Panc1 (cell line): ENCODE data around the gene TNNC2.

ENCODE experiments used
- POLR2AphosphoS5 ChIP-seq: IDR thresholded peaks from 2 replicates; pipeline ENCODE4 v1.6.1; 2012; ENCODE audit warnings: mild to moderate bottlenecking, low read depth, low read length, moderate library complexity
- SIN3A ChIP-seq: IDR thresholded peaks from 2 replicates; pipeline ENCODE4 v1.6.1; 2012; ENCODE audit warnings: low read depth, mild to moderate bottlenecking, low read length, moderate library complexity, borderline replicate concordance; ENCODE audit not compliant: insufficient read depth
- TF ChIP-seq, protein P1 (sequence below): fragments of 450-650 bp; IDR thresholded peaks from 2 replicates; pipeline ENCODE4 v1.5.1; 2017; ENCODE audit warnings: mild to moderate bottlenecking
- TF ChIP-seq, protein P2 (sequence below), 2 experiments: IDR thresholded peaks; 2 replicates each; pipeline ENCODE4 v1.6.1; 2011 to 2012; ENCODE audit warnings: low read depth in 2 of 2, control low read depth in 1 of 2, low read length in 1 of 2, mild to moderate bottlenecking in 1 of 2, moderate library complexity in 1 of 2; ENCODE audit not compliant: insufficient read depth in 1 of 2

GRCh38 chr20:45833030-45833882, 6.1 kb upstream of the TNNC2 start, which contains the start of gene SNX21:
- TF ChIP-seq, protein P1, sequence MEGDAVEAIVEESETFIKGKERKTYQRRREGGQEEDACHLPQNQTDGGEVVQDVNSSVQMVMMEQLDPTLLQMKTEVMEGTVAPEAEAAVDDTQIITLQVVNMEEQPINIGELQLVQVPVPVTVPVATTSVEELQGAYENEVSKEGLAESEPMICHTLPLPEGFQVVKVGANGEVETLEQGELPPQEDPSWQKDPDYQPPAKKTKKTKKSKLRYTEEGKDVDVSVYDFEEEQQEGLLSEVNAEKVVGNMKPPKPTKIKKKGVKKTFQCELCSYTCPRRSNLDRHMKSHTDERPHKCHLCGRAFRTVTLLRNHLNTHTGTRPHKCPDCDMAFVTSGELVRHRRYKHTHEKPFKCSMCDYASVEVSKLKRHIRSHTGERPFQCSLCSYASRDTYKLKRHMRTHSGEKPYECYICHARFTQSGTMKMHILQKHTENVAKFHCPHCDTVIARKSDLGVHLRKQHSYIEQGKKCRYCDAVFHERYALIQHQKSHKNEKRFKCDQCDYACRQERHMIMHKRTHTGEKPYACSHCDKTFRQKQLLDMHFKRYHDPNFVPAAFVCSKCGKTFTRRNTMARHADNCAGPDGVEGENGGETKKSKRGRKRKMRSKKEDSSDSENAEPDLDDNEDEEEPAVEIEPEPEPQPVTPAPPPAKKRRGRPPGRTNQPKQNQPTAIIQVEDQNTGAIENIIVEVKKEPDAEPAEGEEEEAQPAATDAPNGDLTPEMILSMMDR = no peak
- TF ChIP-seq POLR2AphosphoS5 = no peak; the same call in 1 of the 2 replicates
- TF ChIP-seq, protein P2, sequence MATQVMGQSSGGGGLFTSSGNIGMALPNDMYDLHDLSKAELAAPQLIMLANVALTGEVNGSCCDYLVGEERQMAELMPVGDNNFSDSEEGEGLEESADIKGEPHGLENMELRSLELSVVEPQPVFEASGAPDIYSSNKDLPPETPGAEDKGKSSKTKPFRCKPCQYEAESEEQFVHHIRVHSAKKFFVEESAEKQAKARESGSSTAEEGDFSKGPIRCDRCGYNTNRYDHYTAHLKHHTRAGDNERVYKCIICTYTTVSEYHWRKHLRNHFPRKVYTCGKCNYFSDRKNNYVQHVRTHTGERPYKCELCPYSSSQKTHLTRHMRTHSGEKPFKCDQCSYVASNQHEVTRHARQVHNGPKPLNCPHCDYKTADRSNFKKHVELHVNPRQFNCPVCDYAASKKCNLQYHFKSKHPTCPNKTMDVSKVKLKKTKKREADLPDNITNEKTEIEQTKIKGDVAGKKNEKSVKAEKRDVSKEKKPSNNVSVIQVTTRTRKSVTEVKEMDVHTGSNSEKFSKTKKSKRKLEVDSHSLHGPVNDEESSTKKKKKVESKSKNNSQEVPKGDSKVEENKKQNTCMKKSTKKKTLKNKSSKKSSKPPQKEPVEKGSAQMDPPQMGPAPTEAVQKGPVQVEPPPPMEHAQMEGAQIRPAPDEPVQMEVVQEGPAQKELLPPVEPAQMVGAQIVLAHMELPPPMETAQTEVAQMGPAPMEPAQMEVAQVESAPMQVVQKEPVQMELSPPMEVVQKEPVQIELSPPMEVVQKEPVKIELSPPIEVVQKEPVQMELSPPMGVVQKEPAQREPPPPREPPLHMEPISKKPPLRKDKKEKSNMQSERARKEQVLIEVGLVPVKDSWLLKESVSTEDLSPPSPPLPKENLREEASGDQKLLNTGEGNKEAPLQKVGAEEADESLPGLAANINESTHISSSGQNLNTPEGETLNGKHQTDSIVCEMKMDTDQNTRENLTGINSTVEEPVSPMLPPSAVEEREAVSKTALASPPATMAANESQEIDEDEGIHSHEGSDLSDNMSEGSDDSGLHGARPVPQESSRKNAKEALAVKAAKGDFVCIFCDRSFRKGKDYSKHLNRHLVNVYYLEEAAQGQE (IDR thresholded peaks at IDR 0.05; ENCODE audit: insufficient read depth in 1 of 2, low read depth in 2 of 2, low read length in 1 of 2) = no peak
- TF ChIP-seq SIN3A = no peak
